ENCODE results near the gene PYURF.
"Not testable (repeated sequence)": the region's sequence is repeated elsewhere in the genome, so short reads cannot be mapped to it uniquely, and the experiment has no call there.

Gene PYURF

GRCh38 chr4:88523325-88524129 lies at the start of gene PYURF:
Gene PYURF (minus strand): TSS chr4:88523776. CDS start chr4:88523700, 76 bp downstream.
- POLR2A ChIA-PET, result interaction anchor here (0.6 to 1.0 kb wide), 3 partner anchors 99 to 509 kb away, joined by 3 read pairs; partner anchors contain the start of gene PPM1K
- CTCF ChIA-PET, result interaction anchor here (1.0 to 10.8 kb wide), 9 partner anchors 8 to 500 kb away, joined by 3 to 360 read pairs (median 6); no protein-coding TSS in a partner anchor
- TF ChIP-seq CTCF (IDR thresholded peaks at IDR 0.05; ENCODE audit: insufficient read depth, low read length, missing control alignments), result no peak
- peak within 1 kb of the TSS; percentile 91 for H3K4me3 ChIP-seq (ENCODE audit: low read depth, low read length)
- peak; percentile 57 for DNase-seq (ENCODE audit: low read depth, low spot score)

- H3K4me3 ChIP-seq (ENCODE audit: low read depth, low read length), result no peak overlapping the region
Measured at GRCh38 chr4:88570001-88570400, 46.4 kb upstream of the PYURF start.

GRCh38 chr4:88567591-88567990 lies 44.0 kb upstream of the PYURF start:
- no peak for DNase-seq (ENCODE audit: low read depth, low spot score)
- TF ChIP-seq CTCF (IDR thresholded peaks at IDR 0.05; ENCODE audit: insufficient read depth, low read length, missing control alignments), result no peak
- H3K4me3 ChIP-seq (ENCODE audit: low read depth, low read length), result no peak overlapping the region
- POLR2A ChIA-PET, result no interaction called here
- CTCF ChIA-PET, result interaction anchor here (1.1 kb wide), 1 partner anchor 139 kb away, joined by 4 read pairs; no protein-coding TSS in a partner anchor

More at GRCh38 chr4:88570001-88570400, 46.4 kb upstream of the PYURF start:
- DNase-seq (ENCODE audit: low read depth, low spot score), result no peak
- POLR2A ChIA-PET, result no interaction called here
- no peak for TF ChIP-seq CTCF (IDR thresholded peaks at IDR 0.05; ENCODE audit: insufficient read depth, low read length, missing control alignments)
- CTCF ChIA-PET, result interaction anchor here (1.1 kb wide), 1 partner anchor 103 kb away, joined by 4 read pairs; no protein-coding TSS in a partner anchor

GRCh38 chr4:88549815-88550214 lies 26.2 kb upstream of the PYURF start:
- CTCF ChIA-PET, result no interaction called here

GRCh38 chr4:88539322-88540068 lies 15.9 kb upstream of the PYURF start:
- POLR2A ChIA-PET, result interaction anchor here (0.6 to 1.0 kb wide), 3 partner anchors 44 to 120 kb away, joined by 3 to 4 read pairs (median 3); no protein-coding TSS in a partner anchor
- not testable (repeated sequence) for H3K4me3 ChIP-seq (ENCODE audit: low read depth, low read length); DNase-seq (ENCODE audit: low read depth, low spot score)
- CTCF ChIA-PET, result interaction anchor here (0.6 to 3.6 kb wide), 52 partner anchors 8 to 573 kb away, joined by 3 to 29 read pairs (median 5); partner anchors contain the start of gene HERC3
- TF ChIP-seq CTCF (IDR thresholded peaks at IDR 0.05; ENCODE audit: insufficient read depth, low read length, missing control alignments), result peak; percentile 54

More at GRCh38 chr4:88549815-88550214, 26.2 kb upstream of the PYURF start:
- POLR2A ChIA-PET, result no interaction called here
- no peak for DNase-seq (ENCODE audit: low read depth, low spot score)
- TF ChIP-seq CTCF (IDR thresholded peaks at IDR 0.05; ENCODE audit: insufficient read depth, low read length, missing control alignments), result no peak
- no peak overlapping the region for H3K4me3 ChIP-seq (ENCODE audit: low read depth, low read length)

Measured in AG04449 (cell line).